Spleen (tissue), 7 donors: ENCODE measurements around the gene ARHGAP29.

Experiments
- POLR2A ChIP-seq, 3 donors: fragments of 450-650 bp; IDR thresholded peaks; one replicate each; pipeline ENCODE4 v1.5.1; 2017; ENCODE audit warnings: antibody characterized with exemption in 3 of 3, mild to moderate bottlenecking in 1 of 3
- TF ChIP-seq, protein P1 (sequence below), 11 experiments: fragments of 200-600 bp in 7 of 11; fragments of 450-650 bp in 4 of 11; sonication (generic) in 4 of 11; IDR thresholded peaks in 8 of 11; conservative IDR thresholded peaks in 3 of 11; 1 replicate in 7 of 11; 2 replicates in 4 of 11; pipeline versions ENCODE4 v1.4.0 to v1.8.0; 2016 to 2021; ENCODE audit warnings: antibody characterized with exemption in 11 of 11, inconsistent platforms in 4 of 11, mild to moderate bottlenecking in 1 of 11
- donor health status: DM: no; HTN: no; CAD: no; lungs with moderate emphysema.
- donor health status: DM: no; HTN: no; CAD: no.
- donor health status: DM: no; HTN: no; CAD: no.

DNA sequence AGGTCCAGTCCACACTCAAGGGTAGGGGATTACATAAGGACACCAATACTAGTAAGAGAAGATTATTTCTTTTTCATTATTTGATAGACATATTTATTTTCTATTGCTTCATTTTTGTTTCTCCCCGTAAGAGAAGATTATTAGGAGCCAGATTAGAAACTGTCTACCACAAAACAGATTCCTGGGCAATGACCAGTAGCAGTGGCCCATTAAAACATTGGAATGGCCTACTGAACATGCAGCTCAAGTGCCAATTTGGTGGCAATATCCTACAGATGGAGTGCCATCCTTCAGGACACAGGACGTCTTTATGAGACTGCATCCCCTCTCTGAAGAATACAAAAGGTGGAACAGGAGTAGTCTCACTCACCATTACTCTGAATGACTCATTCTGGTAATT is 34.0 kb upstream of the ARHGAP29 start:
- TF ChIP-seq, protein P1, sequence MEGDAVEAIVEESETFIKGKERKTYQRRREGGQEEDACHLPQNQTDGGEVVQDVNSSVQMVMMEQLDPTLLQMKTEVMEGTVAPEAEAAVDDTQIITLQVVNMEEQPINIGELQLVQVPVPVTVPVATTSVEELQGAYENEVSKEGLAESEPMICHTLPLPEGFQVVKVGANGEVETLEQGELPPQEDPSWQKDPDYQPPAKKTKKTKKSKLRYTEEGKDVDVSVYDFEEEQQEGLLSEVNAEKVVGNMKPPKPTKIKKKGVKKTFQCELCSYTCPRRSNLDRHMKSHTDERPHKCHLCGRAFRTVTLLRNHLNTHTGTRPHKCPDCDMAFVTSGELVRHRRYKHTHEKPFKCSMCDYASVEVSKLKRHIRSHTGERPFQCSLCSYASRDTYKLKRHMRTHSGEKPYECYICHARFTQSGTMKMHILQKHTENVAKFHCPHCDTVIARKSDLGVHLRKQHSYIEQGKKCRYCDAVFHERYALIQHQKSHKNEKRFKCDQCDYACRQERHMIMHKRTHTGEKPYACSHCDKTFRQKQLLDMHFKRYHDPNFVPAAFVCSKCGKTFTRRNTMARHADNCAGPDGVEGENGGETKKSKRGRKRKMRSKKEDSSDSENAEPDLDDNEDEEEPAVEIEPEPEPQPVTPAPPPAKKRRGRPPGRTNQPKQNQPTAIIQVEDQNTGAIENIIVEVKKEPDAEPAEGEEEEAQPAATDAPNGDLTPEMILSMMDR (IDR thresholded peaks at IDR 0.05 in 8 of 11, conservative IDR thresholded peaks at IDR 0.05 in 3 of 11): no peak
- no peak for TF ChIP-seq POLR2A (IDR thresholded peaks at IDR 0.05)
